GM12873 (cell line): ENCODE measurements around the gene MAGI2.

ENCODE experiments used
- CTCF ChIP-seq: IDR thresholded peaks from 2 replicates; pipeline ENCODE4 v1.5.1; 2012; ENCODE audit warnings: low read depth, mild to moderate bottlenecking, moderate library complexity, low read length, control low read depth; ENCODE audit not compliant: insufficient read depth; ENCODE audit errors: missing control alignments

Gene MAGI2

GRCh38 chr7:78765943-78766729, 687.3 kb downstream of the MAGI2 start:
- TF ChIP-seq CTCF, result no peak

DNA sequence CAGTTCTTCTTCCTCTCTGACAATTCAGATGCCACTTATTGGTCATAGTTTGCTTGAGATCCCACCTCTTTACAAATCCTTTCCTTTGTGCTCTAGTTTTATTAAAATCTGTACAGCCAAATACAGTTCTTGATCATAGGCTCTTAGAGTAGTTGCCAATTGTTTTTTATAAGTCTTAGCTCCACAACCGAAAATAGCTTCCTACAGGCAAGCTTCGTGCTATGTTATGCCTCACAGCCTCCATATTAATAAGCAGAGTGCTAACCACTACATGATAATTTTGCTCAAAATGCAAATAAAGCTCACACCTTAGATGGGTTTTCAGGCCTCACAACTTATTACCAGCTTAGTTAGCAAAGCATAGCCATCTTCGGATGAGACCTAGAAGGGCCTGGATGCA, 688.9 kb downstream of the MAGI2 start:
- no peak for TF ChIP-seq CTCF

DNA sequence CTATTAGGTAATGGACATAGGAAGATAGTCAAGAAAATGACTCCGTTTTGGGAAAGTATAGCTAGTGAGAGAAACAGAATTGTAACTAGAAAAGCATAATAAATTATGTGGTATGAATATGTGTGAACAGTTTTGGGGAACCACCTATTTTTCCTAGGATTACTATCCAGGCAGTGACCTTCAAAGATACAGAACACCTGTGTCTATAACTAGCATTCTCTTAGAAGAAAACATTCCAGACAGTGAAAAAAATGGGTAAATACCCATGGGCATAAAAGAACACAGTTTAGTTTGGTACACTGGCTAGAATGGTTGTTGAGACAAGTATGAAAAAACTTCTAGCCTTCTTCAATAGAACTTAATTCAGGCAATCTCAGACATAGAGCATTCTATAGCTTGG, 690.8 kb downstream of the MAGI2 start:
- no peak for TF ChIP-seq CTCF

GRCh38 chr7:78760620-78761355, 692.7 kb downstream of the MAGI2 start:
- TF ChIP-seq CTCF, result no peak

DNA sequence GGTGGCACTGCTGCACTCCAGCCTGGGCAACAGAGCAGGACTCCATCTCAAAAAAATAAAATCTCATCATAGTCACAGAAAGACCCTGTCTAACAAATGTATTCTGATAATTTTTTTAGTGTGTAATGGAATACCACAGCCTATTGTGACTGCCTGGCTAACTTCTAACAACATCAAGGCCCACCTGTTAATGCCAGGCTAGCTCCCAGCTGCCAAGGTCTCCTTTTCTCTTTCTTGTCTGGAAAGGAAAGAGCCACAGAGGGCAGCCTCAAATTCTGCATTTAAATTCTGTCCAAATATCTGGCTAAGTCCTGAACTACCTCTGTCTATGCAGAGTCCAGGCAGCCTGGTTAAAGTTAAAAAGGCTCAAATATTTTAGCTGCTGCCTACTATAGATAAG, 700.9 kb downstream of the MAGI2 start:
- TF ChIP-seq CTCF, result no peak

DNA sequence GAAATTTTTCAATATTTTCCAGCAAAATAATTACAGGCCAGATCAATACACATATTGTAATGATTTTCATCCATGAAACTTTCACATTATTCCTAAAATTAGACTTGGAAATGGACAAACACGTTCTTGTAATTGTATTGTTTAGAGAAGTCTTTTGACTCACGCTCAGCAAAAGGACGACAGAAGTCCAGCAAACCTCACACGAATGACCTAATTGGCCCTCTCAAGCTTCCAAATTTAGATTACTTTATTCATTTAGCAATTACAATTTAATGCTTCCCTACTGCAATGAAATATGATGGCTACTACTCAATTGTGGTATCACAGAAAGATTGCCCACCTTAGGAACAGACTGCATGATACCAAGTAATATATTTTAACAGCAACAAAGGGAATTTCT, 702.2 kb downstream of the MAGI2 start:
- TF ChIP-seq CTCF, result no peak

DNA sequence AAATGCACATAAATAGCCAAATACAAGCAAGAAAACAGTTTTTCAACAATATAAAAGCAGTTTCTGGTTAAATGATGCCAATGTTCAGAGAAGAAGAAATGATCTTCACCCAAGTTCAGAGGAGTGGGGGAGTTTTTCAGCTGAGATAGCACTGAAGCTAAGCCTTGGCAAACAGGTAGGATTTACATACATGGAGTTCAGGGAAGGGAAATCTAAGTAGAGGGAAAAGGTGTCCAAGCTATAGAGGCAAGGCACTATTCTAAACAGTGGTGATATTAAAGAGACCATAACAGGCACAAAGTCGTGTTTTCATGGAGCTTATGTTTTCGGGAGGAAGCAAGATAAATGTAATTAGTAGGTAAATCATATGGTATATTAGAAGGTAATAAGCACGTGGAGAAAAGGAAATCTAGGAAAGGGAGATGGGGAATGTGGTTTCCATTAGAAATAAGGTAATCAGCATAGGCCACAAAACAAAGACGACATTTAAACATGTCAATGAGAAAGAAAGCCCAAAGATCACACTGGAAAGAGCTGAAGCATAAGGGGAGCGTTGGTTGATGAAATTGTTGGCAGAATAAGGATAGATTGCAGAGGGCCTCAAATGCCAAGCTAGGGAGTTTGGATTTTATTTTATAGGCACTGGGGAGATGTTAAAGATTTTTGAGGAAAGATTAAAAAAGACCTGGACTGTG, 704.3 kb downstream of the MAGI2 start:
- no peak for TF ChIP-seq CTCF
